HFFc6 (cell line): Measurements from ENCODE around the gene IQGAP3. TPM values are rescaled to one million over a fixed set of nuclear protein-coding genes. Genes with fewer than 3 reads are reported as not detected.

ENCODE experiments used
- DNase-seq: peaks from one replicate; pipeline ENCODE4 v3.0.0-alpha.2; 2018
- H3K27ac Mint-ChIP-seq: 2 replicates; pipeline ENCODE4 v1.8.0; 2020; ENCODE audit warnings: mild to moderate bottlenecking, mixed read lengths
- H3K27me3 Mint-ChIP-seq: 2 replicates; pipeline ENCODE4 v1.8.0; 2021; ENCODE audit warnings: mild to moderate bottlenecking, moderate library complexity, mixed read lengths; ENCODE audit not compliant: insufficient read depth
- H3K36me3 Mint-ChIP-seq: 2 replicates; pipeline ENCODE4 v1.8.0; 2021; ENCODE audit warnings: low read depth, mixed read lengths
- H3K4me1 Mint-ChIP-seq: 2 replicates; pipeline ENCODE4 v1.8.0; 2020; ENCODE audit warnings: low read depth, mixed read lengths
- H3K4me3 Mint-ChIP-seq: 2 replicates; pipeline ENCODE4 v1.8.0; 2020; ENCODE audit warnings: mild to moderate bottlenecking, moderate library complexity, mixed read lengths
- H3K9me3 Mint-ChIP-seq: 2 replicates; pipeline ENCODE4 v1.8.0; 2020; ENCODE audit warnings: mild to moderate bottlenecking, mixed read lengths
- CTCF ChIP-seq: fragments of 200-600 bp; sonication (generic); IDR thresholded peaks from 2 replicates; pipeline ENCODE4 v1.5.0; 2021; ENCODE audit warnings: antibody characterized with exemption, mild to moderate bottlenecking
- total RNA-seq, 6 experiments: library from RNA; stranded (reverse); fragmentation: NEBNext Ultra II Directional; extraction: Animal tissue kit (Norgen Biotek cat#: 25700); gene quantifications; 2 replicates in 1 of 6; 3 replicates in 5 of 6; pipeline ENCODE4 v1.2.3, GENCODE V29; 2021

IQGAP3 gene
- total RNA-seq, 6 experiments from 2014 or later: 13.9 to 33.3 (median 29.0) TPM

- peaks cover 12% of the 10 kb centered on the region for H3K27me3 Mint-ChIP-seq
- TF ChIP-seq CTCF: no peak
- peak overlapping the region; percentile 78 for H3K27ac Mint-ChIP-seq
- H3K4me1 Mint-ChIP-seq: peaks cover 50% of the 10 kb centered on the region
- H3K9me3 Mint-ChIP-seq: no peaks in the 10 kb centered on the region
- no peak overlapping the region for H3K4me3 Mint-ChIP-seq
- H3K36me3 Mint-ChIP-seq: peaks cover 72% of the 10 kb centered on the region
- DNase-seq: no peak
Observed at GRCh38 chr1:156477526-156478249, 94.7 kb downstream of the IQGAP3 start.

DNA sequence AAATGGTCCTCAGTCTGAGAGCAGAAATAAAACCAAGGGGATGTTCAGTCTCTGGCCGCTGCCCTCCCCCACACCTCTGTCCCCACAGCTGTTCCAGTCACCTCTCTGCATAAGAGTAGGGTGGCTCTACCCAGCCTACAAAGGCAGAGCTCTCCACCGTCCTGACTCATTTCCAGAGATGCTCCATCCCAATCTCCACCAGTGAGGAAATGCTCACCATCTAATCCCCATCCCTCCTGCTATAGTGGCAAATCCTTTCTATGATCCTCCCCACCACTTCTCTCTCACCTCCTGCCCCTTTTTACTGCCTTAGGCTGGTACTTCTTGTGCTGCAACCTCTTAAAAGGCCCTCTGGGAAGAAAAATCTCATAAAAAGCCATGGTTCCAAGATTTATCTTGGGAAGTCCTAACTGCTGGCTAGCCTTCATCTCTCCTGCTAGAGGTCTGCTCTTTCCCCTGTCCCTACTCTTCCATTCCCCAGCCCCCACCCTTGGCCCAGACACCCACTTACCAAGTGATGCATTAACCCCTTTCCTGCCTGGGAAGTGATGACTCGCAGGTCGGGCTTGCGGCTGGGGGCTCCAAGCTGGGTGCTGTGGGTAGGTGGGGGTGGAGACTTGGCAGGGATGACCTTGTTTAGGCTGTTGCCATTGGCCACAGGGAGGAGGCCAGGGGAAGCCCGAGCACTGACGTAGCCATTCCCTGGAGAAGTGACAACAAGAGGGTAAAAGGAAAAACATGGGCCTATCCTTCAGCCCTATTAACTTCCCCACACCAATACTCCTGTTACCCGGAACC, 95.7 kb downstream of the IQGAP3 start:
- peaks cover 50% of the 10 kb centered on the region for H3K4me1 Mint-ChIP-seq
- H3K9me3 Mint-ChIP-seq: no peaks in the 10 kb centered on the region
- peaks cover 65% of the 10 kb centered on the region for H3K36me3 Mint-ChIP-seq
- DNase-seq: peak; percentile 30
- no peak for TF ChIP-seq CTCF
- H3K4me3 Mint-ChIP-seq: peak overlapping the region; percentile 8
- peaks cover 12% of the 10 kb centered on the region for H3K27me3 Mint-ChIP-seq
- H3K27ac Mint-ChIP-seq: peak overlapping the region; percentile 78

GRCh38 chr1:156475568-156476500, 96.5 kb downstream of the IQGAP3 start:
- Mint-ChIP-seq H3K4me3 (peak overlapping the region; percentile 63), H3K4me1 (peaks cover 45% of the 10 kb centered on the region), H3K9me3 (no peaks in the 10 kb centered on the region), H3K27me3 (peaks cover 12% of the 10 kb centered on the region), H3K36me3 (peaks cover 69% of the 10 kb centered on the region), H3K27ac (peak overlapping the region; percentile 78)
- peak; percentile 80 for DNase-seq
- TF ChIP-seq CTCF: no peak

Other genes starting within 250 kb of the IQGAP3 start
- gene CCT3, start 234.3 kb downstream of the IQGAP3 start, total RNA-seq: 100 to 1,000 TPM; 306 to 382 (median 317) TPM
- under 1 TPM; 0.48 to 0.99 (median 0.70) TPM for gene TSACC, start 234.0 kb downstream of the IQGAP3 start, total RNA-seq
- not detected for gene RHBG, start 203.4 kb downstream of the IQGAP3 start, total RNA-seq
- 10 to 100 TPM; 50.0 to 60.1 (median 56.8) TPM for gene MEF2D, start 71.8 kb downstream of the IQGAP3 start, total RNA-seq
- gene TTC24, start 7.2 kb upstream of the IQGAP3 start, total RNA-seq: not detected
- 10 to 100 TPM; 73.9 to 83.9 (median 76.7) TPM for gene NAXE, start 19.2 kb upstream of the IQGAP3 start, total RNA-seq
- gene GPATCH4, start 28.9 kb upstream of the IQGAP3 start, total RNA-seq: 10 to 100 TPM; 25.0 to 35.8 (median 32.7) TPM
- not detected for gene HAPLN2, start 46.9 kb upstream of the IQGAP3 start, total RNA-seq
- not detected for gene BCAN, start 69.6 kb upstream of the IQGAP3 start, total RNA-seq
- 100 to 1,000 TPM; 106 to 126 (median 116) TPM for gene NES, start 104.8 kb upstream of the IQGAP3 start, total RNA-seq
- gene CRABP2, start 133.0 kb upstream of the IQGAP3 start, total RNA-seq: 10 to 100 TPM; 55.9 to 70.4 (median 59.2) TPM
- 10 to 100 TPM; 11.2 to 16.0 (median 13.9) TPM for gene METTL25B, start 155.9 kb upstream of the IQGAP3 start, total RNA-seq
- 10 to 100 TPM; 16.2 to 26.9 (median 20.6) TPM for gene ISG20L2, start 156.2 kb upstream of the IQGAP3 start, total RNA-seq
- gene MRPL24, start 168.5 kb upstream of the IQGAP3 start, total RNA-seq: 10 to 100 TPM; 82.5 to 93.7 (median 86.8) TPM
- gene HDGF, start 179.1 kb upstream of the IQGAP3 start, total RNA-seq: 100 to 1,000 TPM; 229 to 324 (median 315) TPM
- gene PRCC, start 195.0 kb upstream of the IQGAP3 start, total RNA-seq: 10 to 100 TPM; 67.0 to 79.3 (median 71.5) TPM
- gene SH2D2A, start 244.3 kb upstream of the IQGAP3 start, total RNA-seq: under 1 TPM in 2 of 6 experiments, not detected in 4; 0.09 to 0.17 TPM